Stimulated activated CD4-positive, alpha-beta T cell treated with anti-CD3 and anti-CD28 coated beads, Interleukin-2, amount 100 ng/mL, for 24 hours (primary cell): ENCODE results near the gene SAXO2.
"Not testable (repeated sequence)": the region's sequence is repeated elsewhere in the genome, so short reads cannot be mapped to it uniquely, and the experiment has no call there.

Source experiments
- DNase-seq, 2 donors: peaks; one replicate each; pipeline ENCODE4 v3.0.0-alpha.2; 2020

SAXO2 gene

DNA sequence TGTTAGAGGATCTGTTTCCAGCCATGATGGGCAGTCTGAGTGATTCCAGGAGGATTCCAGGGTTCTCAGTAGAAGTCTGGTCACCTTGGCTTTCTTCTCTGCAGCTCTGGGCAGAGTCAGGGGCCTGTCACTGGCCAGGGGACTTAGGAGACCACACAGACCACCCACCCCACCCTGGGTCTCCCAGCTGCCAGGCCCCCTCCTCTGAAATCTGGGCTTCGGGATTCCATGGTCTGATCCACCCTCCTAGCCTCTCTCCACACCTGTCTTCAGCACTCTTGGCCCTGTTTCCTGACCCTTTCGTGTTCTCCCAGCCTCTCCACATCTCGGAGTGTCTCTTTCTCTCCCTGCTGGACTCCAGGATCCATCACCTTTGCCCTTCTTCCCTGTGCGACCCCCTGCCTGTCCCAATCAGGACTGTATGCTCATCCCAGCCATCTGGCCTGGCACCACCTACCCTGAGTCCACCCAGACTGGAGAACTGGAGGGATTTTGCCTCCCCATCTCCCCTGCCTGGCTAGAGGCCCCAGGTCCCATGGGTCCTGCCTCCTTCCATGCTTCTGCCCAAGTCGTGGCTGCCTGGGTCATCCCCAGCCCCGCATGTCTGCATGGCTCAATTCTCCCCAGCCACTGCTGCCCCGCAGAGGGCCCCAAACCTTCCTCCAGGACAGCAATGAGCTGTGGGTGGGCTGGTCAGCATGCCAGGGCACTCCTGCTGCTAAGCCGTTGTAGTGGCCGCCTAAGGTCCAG, 52.3 kb downstream of the SAXO2 start:
- DNase-seq = no peak

DNA sequence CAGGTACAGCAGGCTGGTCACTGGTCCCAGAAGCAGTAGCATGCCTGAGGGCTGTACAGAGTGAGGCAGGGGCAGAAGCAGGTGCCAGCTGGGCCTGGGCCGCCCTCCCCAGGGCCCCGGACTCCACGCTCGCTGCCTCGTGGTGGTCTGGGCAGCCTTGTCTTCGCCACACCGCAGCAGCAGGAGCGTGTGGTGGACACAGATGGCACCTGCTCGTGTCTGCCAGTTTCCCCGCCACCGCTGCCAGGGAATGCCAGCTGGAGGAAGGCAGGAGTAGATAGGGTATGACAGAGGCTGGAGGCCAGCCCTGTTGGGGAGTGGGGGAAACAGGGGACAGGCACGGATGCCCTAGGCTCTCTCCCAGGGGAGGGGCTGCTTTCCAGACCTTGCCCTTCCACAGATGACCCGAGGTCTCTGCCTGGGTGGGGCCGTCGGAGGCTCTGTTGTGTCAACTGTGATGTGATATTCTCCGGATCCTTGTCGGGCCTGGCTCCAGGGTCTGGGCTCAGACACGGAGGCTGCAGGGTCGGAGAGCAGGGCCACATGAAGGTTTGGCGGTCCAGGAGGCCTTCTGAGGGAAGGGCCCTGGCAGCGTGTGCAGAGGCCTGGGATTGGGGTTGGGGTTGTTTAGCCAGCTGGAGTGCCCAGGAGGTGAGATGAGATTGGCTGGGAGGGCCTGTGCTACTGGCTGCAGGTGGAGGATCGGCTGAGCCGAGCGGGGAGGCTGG, 53.1 kb downstream of the SAXO2 start:
- no peak for DNase-seq

DNA sequence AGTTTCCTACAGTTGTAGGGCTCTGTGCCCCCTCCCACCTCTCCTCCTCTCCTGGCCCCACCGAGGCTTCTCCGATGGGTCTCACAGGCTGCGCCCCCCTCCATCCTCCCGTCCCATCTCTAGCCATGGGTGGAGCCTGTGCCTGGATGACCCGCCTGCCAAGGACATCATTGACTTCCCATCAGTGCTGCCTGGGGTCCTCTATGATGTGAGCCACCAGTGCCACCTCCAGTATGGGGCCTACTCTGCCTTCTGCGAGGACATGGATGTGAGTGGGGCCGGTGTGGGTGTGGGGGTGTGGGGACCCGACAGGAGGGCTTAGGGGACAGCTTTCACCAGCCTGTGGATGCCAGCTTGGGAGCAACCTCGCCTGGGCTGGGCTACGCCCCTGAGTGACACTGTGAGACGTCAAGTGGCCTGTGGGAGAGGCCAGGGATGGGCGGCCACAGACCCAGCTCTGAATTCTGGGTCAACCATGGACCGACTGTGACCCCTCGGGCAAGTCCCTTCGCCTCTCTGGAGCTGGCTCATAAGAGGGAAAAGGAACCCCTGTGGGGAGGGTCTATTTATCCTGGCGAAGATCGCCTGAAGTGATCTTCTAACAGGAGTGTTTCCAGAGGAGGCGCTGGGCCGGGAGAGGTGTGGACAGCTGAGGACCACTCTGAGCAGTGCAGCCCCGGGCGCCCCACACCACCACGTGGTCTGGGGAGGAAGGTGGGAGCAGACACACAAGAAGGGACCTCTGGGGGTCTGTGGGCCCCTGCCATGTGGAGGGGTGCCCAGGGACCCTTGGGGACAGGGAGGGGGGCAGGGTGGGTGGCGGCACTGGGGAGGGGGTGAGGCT, 53.9 kb downstream of the SAXO2 start:
- DNase-seq = not testable (repeated sequence)

DNA sequence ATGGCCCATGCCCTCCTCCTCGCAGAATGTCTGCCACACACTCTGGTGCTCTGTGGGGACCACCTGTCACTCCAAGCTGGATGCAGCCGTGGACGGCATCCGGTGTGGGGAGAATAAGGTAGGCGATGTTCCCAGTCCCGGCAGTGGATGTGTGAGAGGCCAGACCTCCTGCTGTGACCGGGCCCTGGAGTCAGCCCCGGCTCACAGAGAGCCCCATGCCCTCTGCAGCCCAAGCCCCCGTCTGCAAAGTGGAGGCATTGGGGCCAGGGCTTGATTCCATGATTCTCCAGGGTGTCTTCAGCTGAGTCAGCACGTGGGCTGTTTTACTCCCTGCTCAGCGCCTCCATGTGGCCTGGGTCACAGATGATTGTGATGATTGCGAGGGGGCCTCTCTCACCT, 54.5 kb downstream of the SAXO2 start:
- no peak for DNase-seq

DNA sequence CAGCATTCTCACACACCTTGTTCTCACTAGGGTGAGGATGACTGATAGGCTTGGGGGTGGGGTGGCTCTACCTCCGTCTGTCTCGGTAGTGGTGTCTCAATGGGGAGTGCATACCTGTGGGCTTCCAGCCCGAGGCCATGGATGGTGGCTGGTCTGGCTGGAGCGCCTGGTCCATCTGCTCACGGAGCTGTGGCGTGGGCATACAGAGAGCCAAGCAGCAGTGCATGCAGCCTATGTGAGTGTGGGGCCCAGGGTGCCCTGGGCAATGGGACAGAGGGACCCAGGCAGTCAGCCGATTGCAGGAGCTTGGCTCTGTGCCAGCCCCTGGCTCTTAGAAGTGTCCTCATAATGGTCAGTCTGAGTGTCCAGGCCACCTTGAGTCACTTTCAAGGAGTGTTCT, 54.9 kb downstream of the SAXO2 start:
- not testable (repeated sequence) for DNase-seq

DNA sequence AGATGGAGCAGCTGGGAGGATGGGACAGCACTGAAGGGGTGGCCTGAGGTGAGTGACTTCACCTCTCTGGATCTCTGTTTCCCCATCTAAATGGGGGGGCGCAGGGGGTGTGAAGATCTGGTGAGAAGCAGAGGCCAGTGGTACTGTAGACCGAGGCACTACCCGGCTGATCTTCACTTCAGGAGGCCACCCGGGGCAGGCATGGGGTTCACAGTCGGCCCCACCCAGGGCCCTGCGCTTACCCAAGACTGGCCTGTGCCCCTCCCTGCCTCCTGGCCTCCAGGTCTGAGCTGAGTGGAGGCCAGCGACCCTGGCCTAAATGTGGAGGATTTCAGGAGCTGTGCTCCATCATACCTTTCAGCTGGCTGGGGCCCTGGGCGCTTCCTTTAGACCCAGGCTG, 55.7 kb downstream of the SAXO2 start:
- DNase-seq = not testable (repeated sequence)

DNA sequence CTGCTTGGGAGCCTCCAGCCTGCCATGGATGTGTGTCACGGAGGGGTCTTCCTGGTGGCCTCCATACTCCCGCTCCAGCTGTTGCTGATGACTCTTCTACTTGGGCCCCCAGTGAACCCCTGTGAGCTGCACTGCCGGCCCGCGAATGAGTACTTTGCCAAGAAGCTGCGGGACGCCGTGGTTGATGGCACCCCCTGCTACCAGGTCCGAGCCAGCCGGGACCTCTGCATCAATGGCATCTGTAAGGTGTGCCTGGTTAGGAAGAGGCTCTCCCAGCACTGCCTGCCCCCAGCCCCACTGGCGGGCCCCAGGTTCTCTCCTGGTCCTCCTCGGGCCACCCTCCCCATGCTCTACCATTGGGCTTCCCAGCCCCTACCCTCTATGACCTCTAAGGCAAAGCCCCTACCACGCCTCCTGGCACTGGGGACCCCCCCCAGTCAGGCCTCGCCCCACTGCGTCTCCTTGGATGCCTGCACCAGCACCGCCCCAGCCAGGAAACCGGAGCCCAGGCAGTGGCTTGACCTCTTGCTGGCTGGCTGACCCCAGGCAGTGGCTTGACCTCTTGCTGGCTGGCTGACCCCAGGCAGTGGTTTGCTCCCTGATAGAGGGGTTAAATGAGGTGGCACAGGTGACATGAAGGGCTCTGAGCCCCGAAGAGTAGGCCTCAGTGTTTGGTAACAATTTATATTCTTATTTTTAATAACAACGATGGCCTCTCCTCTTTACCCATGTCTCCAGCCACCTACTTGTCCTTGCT, 57.1 kb downstream of the SAXO2 start:
- not testable (repeated sequence) for DNase-seq

DNA sequence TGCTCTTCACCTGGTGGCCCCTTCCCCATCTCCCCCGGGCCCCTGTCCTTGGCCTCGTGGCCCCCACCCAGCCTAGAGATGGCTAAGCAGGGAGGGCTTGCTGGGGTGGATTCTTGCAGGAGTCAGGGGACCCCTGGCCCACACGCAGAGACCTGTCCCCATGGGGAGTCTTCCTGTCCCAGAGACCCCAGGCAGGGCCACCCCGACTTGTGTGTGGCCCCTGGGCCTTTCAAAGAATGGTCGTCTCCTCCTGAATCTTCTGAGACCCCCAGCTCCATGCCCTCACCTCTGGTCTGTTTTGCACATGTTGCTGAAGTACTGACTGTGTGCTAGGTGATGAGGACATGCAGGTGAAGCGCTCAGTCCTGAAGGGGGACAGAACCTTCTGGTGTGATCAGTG, 58.2 kb downstream of the SAXO2 start:
- DNase-seq = not testable (repeated sequence)

DNA sequence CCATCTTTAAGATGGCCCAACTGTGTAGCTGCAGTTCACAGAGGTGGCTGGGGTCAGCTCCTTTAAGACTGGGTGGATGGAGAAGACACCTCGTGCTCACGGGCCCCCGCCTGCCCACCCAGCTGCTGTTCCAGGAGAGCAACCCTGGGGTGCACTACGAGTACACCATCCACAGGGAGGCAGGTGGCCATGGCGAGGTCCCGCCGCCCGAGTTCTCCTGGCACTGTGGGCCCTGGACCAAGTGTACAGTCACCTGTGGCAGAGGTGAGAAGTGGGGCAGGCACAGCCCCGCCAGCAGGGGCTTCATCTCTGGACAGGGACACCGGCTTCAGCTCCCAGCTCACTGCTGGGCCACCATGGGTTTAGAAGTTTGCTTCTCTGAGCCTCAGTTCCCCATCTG, 59.9 kb downstream of the SAXO2 start:
- not testable (repeated sequence) for DNase-seq

DNA sequence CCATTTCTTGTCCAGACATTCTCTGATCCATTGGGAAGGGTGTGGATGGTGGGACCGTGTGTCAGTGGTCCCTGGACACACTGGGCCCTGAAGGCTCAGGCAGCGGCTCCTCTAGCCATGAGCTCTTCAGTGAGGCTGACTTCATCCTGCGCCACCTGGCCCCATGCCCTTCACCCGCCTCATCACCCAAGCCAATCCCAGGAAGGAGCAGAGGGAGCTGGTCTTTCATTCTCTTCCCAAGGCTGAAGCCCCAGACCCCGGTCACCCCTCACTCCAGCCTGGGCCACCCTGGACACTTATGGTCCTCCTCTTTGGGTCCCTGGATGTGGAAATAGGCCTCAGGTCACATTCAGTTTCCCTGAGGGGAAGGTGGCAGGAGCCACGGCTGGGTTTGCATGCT, 62.2 kb downstream of the SAXO2 start:
- DNase-seq = not testable (repeated sequence)

DNA sequence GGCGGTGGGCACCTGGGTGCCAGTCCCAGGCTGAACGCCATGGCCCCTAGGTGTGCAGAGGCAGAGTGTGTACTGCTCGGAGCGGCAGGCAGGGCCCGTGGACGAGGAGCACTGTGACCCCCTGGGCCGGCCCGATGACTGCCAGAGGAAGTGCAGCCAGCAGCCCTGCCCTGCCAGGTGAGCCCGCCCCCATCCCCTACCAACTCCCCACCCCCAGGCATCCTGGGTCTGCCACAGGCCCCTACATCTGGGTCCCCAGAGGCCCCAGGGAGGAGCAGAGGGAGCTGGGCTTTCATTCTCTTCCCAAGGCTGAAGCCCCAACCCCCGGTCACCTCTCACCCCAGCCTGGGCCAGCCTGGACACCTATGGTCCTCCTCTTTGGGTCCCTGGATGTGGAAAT, 63.0 kb downstream of the SAXO2 start:
- not testable (repeated sequence) for DNase-seq

DNA sequence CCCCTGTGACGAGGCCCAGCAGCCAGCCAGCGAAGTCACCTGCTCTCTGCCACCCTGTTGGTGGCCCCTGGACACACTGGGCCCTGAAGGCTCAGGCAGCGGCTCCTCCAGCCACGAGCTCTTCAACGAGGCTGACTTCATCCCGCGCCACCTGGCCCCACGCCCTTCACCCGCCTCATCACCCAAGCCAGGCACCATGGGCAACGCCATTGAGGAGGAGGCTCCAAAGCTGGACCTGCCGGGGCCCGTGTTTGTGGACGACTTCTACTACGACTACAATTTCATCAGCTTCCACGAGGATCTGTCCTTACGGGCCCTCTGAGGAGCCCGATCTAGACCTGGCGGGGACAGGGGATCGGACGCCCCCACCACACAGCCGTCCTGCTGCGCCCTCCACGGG, 64.3 kb downstream of the SAXO2 start:
- DNase-seq = not testable (repeated sequence)

DNA sequence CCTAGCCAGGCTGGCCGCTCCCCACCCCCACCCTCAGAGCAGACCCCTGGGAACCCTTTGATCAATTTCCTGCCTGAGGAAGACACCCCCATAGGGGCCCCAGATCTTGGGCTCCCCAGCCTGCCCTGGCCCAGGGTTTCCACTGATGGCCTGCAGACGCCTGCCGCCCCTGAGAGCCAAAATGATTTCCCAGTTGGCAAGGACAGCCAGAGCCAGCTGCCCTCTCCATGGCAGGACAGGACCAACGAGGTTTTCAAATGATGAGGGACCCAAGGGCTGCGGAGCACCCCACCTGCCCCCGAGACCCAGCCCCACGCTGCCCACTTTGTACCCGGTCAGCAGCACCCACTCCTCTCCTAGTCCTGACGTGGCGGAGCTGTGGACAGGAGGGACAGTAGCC, 64.8 kb downstream of the SAXO2 start:
- DNase-seq = not testable (repeated sequence)

DNA sequence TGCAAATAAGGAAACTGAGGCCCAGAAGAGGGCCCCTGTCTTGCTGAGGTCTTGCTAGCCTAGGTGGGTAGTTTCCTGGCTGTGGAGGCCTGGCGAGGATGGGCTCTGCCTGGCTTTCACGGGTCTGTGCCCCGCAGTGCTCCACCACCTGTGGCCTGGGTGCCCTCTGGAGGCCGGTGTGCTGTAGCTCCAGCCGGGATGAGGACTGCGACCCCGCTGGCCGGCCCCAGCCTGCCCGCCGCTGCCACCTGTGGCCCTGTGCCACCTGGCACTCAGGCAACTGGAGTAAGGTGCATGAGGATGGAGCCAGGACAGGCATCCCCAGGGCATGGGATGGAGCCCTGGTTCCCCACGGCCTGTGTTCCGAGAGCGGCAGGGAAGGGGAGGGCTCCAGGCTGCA, 66.4 kb downstream of the SAXO2 start:
- DNase-seq = not testable (repeated sequence)

DNA sequence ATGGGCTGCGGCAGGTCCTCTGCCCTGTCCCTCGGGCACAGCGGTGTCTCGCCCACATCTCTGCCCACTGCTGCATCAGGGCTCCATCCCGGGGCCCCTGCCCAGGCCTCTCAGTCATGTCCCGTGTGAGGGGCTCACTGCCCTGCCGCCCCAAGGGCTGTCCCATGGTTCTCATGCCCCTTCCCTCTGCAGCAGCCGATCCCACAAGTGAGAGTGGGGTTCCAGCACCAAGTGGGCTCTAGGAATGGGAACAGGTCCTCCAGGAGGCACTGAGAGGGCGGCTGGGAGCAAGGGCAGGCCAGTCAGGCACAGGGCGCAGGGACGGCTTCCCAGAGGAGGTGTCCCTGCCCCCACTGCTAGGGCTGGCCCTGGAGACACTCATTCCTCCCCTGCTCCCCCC, 68.3 kb downstream of the SAXO2 start:
- DNase-seq = not testable (repeated sequence)

DNA sequence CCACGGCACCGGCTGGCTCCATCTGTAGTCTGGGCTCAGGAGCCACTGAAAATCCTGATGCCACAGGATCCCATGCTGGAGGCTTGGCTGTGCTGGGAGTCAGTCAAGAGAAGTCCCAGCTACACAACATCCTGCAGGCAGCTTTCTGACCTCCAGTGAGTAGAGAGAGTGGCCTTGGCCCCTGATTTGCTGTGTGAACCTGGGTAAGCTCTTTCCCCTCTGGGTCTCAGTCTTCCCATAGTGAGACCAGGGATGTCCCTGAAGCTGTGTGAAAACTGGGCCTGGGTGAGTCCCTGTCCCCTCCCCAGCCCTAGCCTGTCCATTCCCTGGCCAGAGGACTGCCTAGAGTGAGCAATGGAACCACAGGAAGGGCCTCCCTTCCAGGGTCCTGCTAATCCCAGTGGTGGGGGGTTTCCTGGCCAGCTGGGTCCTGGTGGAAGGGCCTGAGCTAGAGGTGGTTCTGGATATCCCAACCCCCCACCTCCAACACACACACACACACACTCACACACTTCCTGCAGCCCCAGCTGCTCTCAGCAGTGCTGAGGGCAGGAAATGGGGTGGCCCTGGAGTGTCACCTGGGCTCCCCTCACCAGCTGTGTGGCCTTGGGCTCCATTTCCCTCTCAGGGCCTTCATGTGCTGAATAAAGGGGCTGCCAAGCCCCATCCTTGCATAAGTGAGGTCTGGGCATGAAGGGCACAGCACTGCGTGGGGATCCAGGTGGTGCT, 69.1 kb downstream of the SAXO2 start:
- not testable (repeated sequence) for DNase-seq

DNA sequence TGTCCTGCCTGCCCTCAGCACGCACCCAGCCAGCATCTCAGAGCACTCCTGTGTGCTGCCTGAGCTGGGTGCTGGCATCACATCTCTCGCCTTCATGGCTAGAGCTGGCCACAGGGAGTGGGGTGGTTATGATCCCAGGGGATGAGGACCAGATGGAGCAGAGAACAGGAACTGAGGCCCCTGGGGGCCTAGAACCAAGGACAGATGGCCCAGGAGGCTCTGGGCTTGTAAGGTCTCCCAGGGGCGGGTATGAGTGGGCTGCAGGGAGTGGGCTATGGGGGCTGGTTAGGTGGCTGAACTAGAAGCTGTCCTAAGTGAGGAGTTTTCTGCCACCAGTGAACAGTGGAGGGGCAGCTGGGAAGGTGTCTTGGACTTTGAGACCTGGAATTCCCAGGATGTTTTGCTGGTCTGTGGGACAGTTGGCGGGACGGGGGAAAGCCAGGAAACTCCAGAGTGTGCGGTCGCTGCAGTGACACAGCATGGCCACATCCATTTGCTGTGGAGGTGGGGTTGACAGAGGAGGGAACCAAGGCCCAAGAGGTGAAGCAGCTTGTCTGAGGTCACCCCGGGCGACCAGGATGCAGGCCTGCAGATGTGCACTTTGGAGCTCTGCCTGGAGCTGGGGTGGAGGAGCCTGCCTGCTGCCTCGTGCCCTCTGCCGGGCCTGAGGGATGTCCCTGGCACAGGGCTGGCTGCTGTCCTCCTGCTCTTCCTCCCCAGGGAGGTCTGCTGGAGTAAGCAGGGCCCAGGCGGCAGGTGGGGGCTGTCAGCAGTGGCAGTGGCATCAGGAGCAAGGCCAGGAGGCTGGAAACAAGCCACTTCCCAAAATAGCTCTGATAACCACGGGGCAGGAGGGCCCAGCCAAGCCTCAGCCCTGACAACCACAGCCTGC, 70.3 kb downstream of the SAXO2 start:
- not testable (repeated sequence) for DNase-seq

DNA sequence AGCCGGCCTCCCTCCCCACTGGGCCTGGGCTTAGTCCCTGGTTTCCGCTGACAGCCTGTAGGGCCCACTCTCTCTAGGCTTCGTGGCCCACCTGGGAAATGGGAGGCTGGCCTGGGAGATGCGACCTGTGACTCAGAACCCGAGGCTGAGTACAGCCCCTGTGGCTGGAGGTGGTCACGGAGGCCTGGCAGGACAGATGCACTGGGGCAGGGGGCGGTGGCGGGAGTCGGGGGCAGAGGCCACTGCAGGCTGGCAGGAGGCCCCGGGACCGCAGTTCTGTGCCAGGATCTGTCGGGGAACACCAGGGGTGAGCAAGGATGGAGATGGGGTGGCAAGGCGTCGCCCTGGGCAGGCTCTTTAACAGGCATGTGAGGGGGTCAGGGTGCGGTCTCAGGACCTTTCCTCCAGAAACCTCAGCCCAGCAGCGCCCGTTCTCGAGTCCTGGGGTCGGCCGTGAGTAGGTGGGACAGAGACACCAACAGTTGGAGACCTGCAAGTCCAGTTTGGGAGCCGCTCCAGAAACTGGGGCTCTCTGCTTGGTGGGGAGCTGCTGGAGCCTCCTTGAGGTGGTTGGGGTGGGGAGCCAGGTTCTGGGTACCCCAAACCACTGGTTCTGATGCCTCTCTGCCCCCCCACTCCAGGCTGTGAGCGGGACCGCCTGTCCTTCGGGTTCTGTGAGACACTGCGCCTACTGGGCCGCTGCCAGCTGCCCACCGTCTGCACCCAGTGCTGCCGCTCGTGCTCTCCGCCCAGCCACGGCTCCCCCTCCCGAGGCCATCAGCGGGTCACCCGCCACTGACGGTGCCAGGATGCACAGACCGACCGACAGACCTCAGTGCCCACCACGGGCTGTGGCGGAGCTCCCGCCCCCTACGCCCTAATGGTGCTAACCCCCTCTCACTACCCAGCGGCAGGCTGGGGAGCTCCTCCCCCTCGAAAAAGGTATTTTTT, 71.3 kb downstream of the SAXO2 start:
- not testable (repeated sequence) for DNase-seq
